ENCODE data around the gene NECAP2.

DNA sequence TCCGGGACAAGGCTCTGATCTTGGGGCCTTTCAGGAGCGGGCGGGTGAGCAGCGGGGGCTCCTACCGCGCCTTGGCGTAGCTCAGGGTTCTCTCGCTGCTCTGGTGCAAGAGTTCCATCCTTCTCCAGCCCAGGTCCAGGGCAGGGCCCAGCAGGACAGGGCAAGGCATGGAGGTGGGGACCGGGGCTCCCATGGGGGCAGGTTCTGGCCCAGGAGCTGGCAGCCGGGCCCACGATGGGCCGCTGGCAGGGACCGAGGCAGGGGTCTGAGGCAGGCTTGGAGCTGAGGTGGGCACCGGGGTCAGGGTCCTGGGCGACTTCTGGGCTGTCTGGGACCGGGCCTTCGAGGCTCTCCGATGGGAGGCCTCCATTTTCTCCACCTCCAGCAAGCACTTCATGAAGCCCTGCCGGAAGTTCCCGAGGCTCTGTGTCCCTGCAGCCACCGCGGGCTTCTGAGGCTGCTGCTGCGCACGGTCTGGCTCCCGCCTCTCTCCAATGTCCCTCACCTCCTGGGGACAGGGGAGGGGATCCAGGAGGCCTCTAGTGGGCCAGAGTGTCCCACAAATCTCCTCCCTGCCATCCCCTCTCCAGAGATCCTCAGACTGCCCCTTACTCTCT, 30.9 kb upstream of the NECAP2 start:
- TF ChIP-seq FOXK2 (IDR thresholded peaks at IDR 0.05) (no peak), SUZ12 (IDR thresholded peaks at IDR 0.05) (no peak), BHLHE40 (IDR thresholded peaks at IDR 0.05; ENCODE audit: borderline replicate concordance) (no peak), SP1 (IDR thresholded peaks at IDR 0.05) (no peak)
